GM12874 (cell line): ENCODE measurements around the gene SENP1.

Experiments used
- TF ChIP-seq, protein P1 (sequence below): IDR thresholded peaks from 2 replicates; pipeline ENCODE4 v1.5.1; 2011; ENCODE audit warnings: low read depth, mild to moderate bottlenecking, control low read depth, low read length, moderate library complexity; ENCODE audit not compliant: insufficient read depth

SENP1 gene

DNA sequence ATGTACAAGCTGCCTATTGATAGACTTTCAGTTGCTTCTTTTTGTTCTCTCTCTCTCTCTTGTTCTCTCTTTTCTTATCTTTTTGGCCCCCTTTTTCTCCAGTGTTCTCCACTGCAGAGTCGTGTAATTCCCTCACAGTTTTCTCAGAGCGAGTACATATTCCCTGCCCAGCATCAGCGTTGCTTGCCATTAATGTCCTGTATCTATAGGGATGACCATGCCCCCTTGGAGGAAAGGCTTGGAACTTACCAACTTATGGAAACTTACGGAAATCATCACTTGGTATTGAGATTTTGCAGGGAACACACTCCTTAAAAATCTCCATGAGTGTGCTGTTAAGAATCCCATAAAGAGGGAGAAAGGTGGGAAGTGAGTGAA, 87.3 kb downstream of the SENP1 start:
- TF ChIP-seq, protein P1, sequence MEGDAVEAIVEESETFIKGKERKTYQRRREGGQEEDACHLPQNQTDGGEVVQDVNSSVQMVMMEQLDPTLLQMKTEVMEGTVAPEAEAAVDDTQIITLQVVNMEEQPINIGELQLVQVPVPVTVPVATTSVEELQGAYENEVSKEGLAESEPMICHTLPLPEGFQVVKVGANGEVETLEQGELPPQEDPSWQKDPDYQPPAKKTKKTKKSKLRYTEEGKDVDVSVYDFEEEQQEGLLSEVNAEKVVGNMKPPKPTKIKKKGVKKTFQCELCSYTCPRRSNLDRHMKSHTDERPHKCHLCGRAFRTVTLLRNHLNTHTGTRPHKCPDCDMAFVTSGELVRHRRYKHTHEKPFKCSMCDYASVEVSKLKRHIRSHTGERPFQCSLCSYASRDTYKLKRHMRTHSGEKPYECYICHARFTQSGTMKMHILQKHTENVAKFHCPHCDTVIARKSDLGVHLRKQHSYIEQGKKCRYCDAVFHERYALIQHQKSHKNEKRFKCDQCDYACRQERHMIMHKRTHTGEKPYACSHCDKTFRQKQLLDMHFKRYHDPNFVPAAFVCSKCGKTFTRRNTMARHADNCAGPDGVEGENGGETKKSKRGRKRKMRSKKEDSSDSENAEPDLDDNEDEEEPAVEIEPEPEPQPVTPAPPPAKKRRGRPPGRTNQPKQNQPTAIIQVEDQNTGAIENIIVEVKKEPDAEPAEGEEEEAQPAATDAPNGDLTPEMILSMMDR = no peak

DNA sequence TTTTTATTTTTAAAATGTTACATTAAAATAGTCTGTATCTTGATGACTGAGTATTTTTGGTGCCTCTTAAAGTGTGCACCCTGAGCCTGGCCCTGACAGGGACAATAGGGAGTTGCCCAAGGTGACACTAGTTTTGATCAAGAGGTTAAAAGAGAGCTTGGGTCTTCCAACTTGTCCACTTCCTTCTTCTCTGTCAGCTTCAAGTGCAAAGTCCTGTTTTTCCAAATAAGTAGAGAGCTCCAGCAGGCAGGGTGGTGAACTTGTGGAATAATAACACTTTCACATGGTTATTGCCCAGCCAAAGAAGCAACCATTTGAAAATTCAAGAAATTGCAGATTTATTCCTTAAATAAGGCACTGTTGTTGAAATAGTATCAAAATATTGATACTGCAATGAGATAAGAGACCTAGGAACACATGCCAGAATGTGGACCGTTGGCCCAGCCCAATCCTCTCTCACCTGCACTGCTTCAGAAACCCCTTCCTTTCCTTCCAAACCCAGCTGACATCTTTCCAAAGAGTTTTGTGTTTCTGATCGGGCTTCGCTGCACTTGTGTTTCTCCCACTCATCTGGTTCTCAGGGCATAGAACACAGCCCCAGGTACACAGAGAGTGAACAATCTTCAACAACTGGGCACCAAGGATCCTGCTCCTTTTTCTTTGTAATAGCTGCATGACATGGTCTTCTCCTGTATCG, 87.8 kb downstream of the SENP1 start:
- TF ChIP-seq, protein P1 = no peak

DNA sequence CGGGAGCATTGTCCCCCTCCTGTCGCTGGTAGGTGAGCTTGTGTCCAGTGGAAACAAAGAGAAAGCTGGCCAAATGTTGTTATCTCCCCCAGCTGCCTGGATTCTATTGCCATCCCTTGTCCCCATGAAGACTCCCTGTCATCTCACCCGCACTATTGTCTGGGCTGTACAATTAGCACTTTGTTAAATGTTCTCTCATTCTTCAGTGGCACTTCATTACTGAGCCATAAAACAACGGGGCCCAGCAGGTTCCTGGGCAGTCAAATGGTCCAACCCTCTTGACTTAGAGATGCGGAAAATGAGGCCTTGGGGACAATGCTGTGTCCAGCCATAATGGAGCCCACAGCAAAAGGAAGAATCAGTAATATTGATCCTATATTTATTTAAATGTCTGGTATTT, 88.4 kb downstream of the SENP1 start:
- TF ChIP-seq, protein P1 = no peak

DNA sequence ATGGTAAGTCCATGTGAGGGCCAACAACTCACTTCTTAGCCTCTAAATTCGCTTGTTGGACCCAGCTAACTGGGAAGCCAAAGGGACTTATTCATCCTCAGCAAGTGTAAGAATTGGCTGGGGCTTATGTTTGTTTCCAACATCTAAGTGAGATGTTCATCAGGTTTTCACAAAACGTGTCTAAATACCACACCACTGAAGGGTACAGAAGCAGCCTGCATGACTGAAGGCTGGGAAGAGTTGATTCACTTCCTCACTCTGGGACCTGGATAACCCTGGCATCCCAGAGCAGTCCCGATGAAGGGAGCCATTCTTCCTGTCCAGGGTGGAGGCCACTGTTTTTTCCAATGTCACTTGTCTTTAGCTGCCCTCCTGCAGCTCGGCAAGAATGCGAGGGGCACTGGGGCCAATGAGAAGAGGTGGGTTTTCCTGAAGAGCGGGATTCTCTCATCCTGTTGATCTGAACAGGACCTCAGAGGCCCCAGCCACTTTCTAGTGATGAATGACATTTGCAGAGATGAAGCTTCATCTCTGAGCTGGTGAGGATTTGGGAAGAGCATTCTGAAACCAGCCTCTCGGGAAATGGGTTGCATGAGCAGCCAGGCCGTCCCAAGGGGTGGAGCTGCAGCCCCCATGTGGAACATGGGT, 89.4 kb downstream of the SENP1 start:
- TF ChIP-seq, protein P1 = no peak

DNA sequence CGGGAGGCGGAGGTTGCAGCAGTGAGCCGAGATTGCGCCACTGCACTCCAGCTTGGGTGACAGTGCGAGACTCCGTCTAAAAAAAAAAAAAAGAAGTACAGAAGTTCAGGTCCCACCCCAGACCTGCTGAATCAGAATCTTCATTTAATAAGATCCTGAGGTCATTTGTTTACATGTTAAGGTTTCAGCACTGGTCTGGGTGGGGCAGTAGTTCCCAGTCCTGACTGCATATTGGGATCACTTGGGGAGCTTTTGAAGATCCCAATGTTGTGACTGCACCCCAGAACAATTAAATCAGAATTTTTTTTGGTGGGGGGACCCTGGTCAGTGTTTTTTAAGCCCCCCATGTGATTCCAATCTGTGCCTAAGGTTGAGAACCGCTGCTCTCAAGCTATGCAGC, 89.9 kb downstream of the SENP1 start:
- TF ChIP-seq, protein P1 = no peak

GRCh38 chr12:48015129-48015528, 90.8 kb downstream of the SENP1 start:
- TF ChIP-seq, protein P1 = no peak

GRCh38 chr12:48013287-48013686, 92.6 kb downstream of the SENP1 start:
- TF ChIP-seq, protein P1 = no peak
